ENCODE data around the gene C2orf68. TPM values are rescaled to one million over a fixed set of nuclear protein-coding genes. Genes with fewer than 3 reads are reported as not detected.
A peak's percentile ranks its signal among the peaks of the same experiment; 100 is the strongest.

C2orf68 gene
- total and polyA plus RNA-seq, 9 of the 15 experiments (the other 6 are each of a cell fraction or from before 2014, with no cell fraction given) = 22.1 to 50.0 (median 31.8) TPM

DNA sequence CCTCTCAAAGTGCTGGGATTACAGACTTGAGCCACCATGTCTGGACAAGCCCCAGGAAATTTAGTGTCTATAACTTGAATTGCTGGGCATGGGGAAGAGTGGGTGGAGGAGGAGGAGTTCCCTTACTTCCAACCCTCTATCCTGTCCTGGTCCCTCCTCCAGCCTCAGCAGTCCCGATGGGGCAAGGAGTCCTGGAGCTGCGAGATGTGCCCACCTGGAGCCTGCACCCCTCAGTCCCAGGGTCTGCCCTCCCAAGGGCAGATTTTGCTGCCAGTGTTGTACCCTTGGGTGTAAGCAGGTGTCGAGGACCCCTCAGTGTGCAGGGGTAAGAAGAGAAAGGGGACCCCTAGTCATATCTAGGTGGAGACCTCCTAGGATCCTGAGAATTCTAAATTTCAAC, 31.7 kb downstream of the C2orf68 start:
- Histone ChIP-seq H3K27me3 (ENCODE audit: control insufficient read depth in 2 of 2, insufficient read depth in 2 of 2, low read length in 2 of 2) (no peaks in the 10 kb centered on the region), H3K27ac (ENCODE audit: extremely low read depth, low read depth, low read length) (no peak overlapping the region; the same call in 1 of the 3 replicates), H2AFZ (ENCODE audit: low read depth, low read length) (no peak overlapping the region), H3K4me3 (no peak overlapping the region), H3K36me3 (ENCODE audit: control insufficient read depth, insufficient read depth, low read length) (peaks cover 42% of the 10 kb centered on the region; the same call in 2 of the 3 replicates), H3K9me3 (replicated peaks; ENCODE audit: control insufficient read depth, insufficient read depth, low read depth, low read length) (no peaks in the 10 kb centered on the region), H3K9me1 (ENCODE audit: control insufficient read depth, insufficient read depth, low read length) (peaks cover 5% of the 10 kb centered on the region), H3K9ac (ENCODE audit: insufficient read depth in 1 of 2, low read depth in 2 of 2, low read length in 2 of 2) (peak overlapping the region in 1 of 2 experiments; percentile 77; a peak in 2 of 4 replicates), H3K79me2 (ENCODE audit: control insufficient read depth, insufficient read depth, low read length) (peaks cover 30% of the 10 kb centered on the region), H3K4me1 (replicated peaks in 1 of 2; ENCODE audit: control insufficient read depth in 2 of 2, insufficient read depth in 2 of 2, low read length in 2 of 2) (peaks cover 27 to 37% of the 10 kb centered on the region in 2 experiments), H4K20me1 (replicated peaks; ENCODE audit: control insufficient read depth, insufficient read depth, low read length) (no peaks in the 10 kb centered on the region), H3K4me2 (ENCODE audit: insufficient read depth, low read length) (no peak overlapping the region)
- ATAC-seq (no peak), FAIRE-seq (no peak), DNase-seq (ENCODE audit: extremely low read depth in 1 of 4, low spot score in 3 of 4) (no peak)
- no TSS peak for BruUV-seq (replicated peaks)
- ChIA-PET POLR2A (interaction anchor here (0.6 to 3.8 kb wide), 5 partner anchors 8 to 151 kb away, joined by 3 to 23 read pairs (median 5); partner anchors contain the start of gene RNF181), CTCF (ENCODE audit: low intra/inter-chr PET ratio) (no interaction called here)
- 92% methylated on average over 3 of the region's 3 CpGs for WGBS (ENCODE audit: insufficient coverage, low coverage, missing lambda C conversion rate)
- intact Hi-C loops (cut with micrococcal nuclease) = no loop called here
- in situ Hi-C loops (cut with MboI) = no loop called here
- TF ChIP-seq CXXC5 (CRISPR knock-in tag; IDR thresholded peaks at IDR 0.05) = no peak

DNA sequence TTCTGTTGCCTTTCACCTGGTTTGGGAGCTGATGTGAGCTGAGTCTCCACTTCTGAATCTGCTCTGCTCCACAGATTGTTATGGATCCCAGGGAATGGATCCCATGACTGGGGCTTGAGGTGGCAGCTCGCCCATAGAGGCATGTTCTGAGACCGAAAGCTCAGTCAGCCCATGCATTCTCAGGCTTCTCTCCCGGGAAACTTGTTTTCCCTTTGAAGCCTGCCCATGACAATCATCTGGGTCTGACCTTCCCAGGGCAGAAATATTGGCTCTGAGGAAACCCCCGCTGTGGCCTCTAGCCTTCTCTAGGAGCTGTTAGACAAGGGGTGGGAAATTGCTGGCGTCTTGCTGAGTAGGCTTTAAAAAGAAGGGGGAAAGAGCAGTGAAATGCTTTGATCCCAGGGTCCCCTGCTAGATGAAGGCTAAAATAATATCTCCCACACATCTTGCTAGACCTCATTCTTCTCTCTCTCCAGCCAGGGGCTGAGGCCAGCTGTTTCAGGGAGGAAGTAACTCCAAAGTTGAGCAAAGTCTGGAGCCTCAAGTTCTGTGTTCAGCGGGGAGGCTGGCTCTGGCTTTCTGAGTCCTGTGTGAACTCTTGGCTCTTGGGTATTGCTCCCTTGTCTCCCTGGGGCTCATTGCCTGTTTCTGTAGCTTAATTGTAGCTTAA, 32.5 kb downstream of the C2orf68 start:
- H3K4me2 ChIP-seq (ENCODE audit: insufficient read depth, low read length) = peak overlapping the region; percentile 87
- ATAC-seq (peak; percentile 17; the same call in 2 of the 3 replicates), FAIRE-seq (peak; percentile 29), DNase-seq (ENCODE audit: extremely low read depth in 1 of 4, low spot score in 3 of 4) (peak in 2 of 4 experiments; percentile 48 to 50)
- intact Hi-C loops (cut with micrococcal nuclease) (loop anchor here (5.0 kb wide), 1 partner anchor 33 kb away; the partner anchor contains the start of gene C2orf68), in situ Hi-C loops (cut with MboI) (no loop called here)
- peak overlapping the region; percentile 48 for H3K4me3 ChIP-seq
- BruUV-seq (replicated peaks) = no TSS peak
- H3K27ac ChIP-seq (ENCODE audit: extremely low read depth, low read depth, low read length) = peak overlapping the region; percentile 81
- no peaks in the 10 kb centered on the region for H3K27me3 ChIP-seq (ENCODE audit: control insufficient read depth in 2 of 2, insufficient read depth in 2 of 2, low read length in 2 of 2)
- H3K36me3 ChIP-seq (ENCODE audit: control insufficient read depth, insufficient read depth, low read length) = peaks cover 37% of the 10 kb centered on the region; the same call in 2 of the 3 replicates
- H3K9me1 ChIP-seq (ENCODE audit: control insufficient read depth, insufficient read depth, low read length) = no peaks in the 10 kb centered on the region
- POLR2A ChIA-PET = interaction anchor here (0.6 to 3.8 kb wide), 13 partner anchors 8 to 172 kb away, joined by 3 to 23 read pairs (median 5); partner anchors contain the start of genes GGCX and RNF181
- CTCF ChIA-PET (ENCODE audit: low intra/inter-chr PET ratio) = no interaction called here
- WGBS (ENCODE audit: insufficient coverage, low coverage, missing lambda C conversion rate) = 20% methylated on average over 2 of the region's 6 CpGs
- H3K9ac ChIP-seq (ENCODE audit: insufficient read depth in 1 of 2, low read depth in 2 of 2, low read length in 2 of 2) = peak overlapping the region; percentile 77 to 94; a peak in 3 of 4 replicates
- H4K20me1 ChIP-seq (replicated peaks; ENCODE audit: control insufficient read depth, insufficient read depth, low read length) = no peaks in the 10 kb centered on the region
- peak overlapping the region; percentile 90; the same call in 1 of the 2 replicates for H2AFZ ChIP-seq (ENCODE audit: low read depth, low read length)
- H3K4me1 ChIP-seq (replicated peaks in 1 of 2; ENCODE audit: control insufficient read depth in 2 of 2, insufficient read depth in 2 of 2, low read length in 2 of 2) = peaks cover 19 to 29% of the 10 kb centered on the region in 2 experiments
- no peaks in the 10 kb centered on the region for H3K9me3 ChIP-seq (replicated peaks; ENCODE audit: control insufficient read depth, insufficient read depth, low read depth, low read length)
- H3K79me2 ChIP-seq (ENCODE audit: control insufficient read depth, insufficient read depth, low read length) = peaks cover 30% of the 10 kb centered on the region
- TF ChIP-seq, protein P1, sequence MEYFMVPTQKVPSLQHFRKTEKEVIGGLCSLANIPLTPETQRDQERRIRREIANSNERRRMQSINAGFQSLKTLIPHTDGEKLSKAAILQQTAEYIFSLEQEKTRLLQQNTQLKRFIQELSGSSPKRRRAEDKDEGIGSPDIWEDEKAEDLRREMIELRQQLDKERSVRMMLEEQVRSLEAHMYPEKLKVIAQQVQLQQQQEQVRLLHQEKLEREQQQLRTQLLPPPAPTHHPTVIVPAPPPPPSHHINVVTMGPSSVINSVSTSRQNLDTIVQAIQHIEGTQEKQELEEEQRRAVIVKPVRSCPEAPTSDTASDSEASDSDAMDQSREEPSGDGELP (CRISPR knock-in tag; IDR thresholded peaks at IDR 0.05; ENCODE audit: borderline replicate concordance) = peak; percentile 79
- TF ChIP-seq ETV6 (IDR thresholded peaks at IDR 0.05; ENCODE audit: borderline replicate concordance in 1 of 2, low read depth in 2 of 2, low read length in 1 of 2) = 0 out of 4 replicates have a peak, but pooled peaks of 1 of the 2 experiments have one; percentile 25
- no peak for TF ChIP-seq ETV6 (CRISPR knock-in tag; IDR thresholded peaks at IDR 0.05; ENCODE audit: borderline replicate concordance)
- TF ChIP-seq XRCC4 (IDR thresholded peaks at IDR 0.05; ENCODE audit: extremely low read depth, insufficient read depth, insufficient read length) = no peak
- peak; percentile 43 for TF ChIP-seq C11orf30 (IDR thresholded peaks at IDR 0.05; ENCODE audit: low read depth)
- TF ChIP-seq TARDBP (IDR thresholded peaks at IDR 0.05) = no peak
- peak; percentile 93 for TF ChIP-seq SPI1 (IDR thresholded peaks at IDR 0.05; ENCODE audit: borderline replicate concordance, low read depth, low read length)
- TF ChIP-seq, protein P2, sequence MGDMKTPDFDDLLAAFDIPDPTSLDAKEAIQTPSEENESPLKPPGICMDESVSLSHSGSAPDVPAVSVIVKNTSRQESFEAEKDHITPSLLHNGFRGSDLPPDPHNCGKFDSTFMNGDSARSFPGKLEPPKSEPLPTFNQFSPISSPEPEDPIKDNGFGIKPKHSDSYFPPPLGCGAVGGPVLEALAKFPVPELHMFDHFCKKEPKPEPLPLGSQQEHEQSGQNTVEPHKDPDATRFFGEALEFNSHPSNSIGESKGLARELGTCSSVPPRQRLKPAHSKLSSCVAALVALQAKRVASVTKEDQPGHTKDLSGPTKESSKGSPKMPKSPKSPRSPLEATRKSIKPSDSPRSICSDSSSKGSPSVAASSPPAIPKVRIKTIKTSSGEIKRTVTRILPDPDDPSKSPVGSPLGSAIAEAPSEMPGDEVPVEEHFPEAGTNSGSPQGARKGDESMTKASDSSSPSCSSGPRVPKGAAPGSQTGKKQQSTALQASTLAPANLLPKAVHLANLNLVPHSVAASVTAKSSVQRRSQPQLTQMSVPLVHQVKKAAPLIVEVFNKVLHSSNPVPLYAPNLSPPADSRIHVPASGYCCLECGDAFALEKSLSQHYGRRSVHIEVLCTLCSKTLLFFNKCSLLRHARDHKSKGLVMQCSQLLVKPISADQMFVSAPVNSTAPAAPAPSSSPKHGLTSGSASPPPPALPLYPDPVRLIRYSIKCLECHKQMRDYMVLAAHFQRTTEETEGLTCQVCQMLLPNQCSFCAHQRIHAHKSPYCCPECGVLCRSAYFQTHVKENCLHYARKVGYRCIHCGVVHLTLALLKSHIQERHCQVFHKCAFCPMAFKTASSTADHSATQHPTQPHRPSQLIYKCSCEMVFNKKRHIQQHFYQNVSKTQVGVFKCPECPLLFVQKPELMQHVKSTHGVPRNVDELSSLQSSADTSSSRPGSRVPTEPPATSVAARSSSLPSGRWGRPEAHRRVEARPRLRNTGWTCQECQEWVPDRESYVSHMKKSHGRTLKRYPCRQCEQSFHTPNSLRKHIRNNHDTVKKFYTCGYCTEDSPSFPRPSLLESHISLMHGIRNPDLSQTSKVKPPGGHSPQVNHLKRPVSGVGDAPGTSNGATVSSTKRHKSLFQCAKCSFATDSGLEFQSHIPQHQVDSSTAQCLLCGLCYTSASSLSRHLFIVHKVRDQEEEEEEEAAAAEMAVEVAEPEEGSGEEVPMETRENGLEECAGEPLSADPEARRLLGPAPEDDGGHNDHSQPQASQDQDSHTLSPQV (IDR thresholded peaks at IDR 0.05) = 0 out of 2 replicates have a peak, but pooled peaks have one; percentile 16
